ENCODE measurements around the gene ZNF586. TPM values are rescaled to one million over a fixed set of nuclear protein-coding genes. Genes with fewer than 3 reads are reported as not detected.
"Not testable (repeated sequence)": the region's sequence is repeated elsewhere in the genome, so short reads cannot be mapped to it uniquely, and the experiment has no call there.

ZNF586 gene
- total and polyA plus RNA-seq, 10 of the 15 experiments (the other 5 are each of a cell fraction or from before 2014, with no cell fraction given), result 3.9 to 24.2 (median 15.0) TPM

DNA sequence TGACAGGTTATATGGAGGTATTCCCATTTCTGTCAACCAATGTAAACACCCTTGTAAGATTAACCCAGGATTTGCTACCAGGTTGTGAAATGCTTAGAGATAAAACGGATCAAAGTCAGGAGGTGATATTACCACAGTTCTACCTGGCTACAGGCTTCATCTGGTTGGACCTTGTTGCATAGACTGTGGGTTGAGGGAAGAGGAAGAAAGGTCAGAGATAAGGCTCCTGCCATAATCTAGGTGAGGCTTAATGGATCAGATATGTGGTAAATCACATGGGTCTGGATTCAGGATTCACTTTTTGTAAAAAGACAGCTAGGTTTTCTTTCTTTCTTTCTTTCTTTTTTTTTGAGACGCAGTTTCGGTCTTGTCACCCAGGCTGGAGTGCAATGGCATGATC, 52.0 kb downstream of the ZNF586 start:
- POLR2A ChIA-PET; ATAC-seq; H3K4me2 ChIP-seq (ENCODE audit: control insufficient read depth, insufficient read depth); H3K9ac ChIP-seq (ENCODE audit: control insufficient read depth, insufficient read depth, low read length); H3K4me1 ChIP-seq (ENCODE audit: control insufficient read depth, insufficient read depth, low read length); H2AFZ ChIP-seq (ENCODE audit: control insufficient read depth, low read depth, low read length); intact Hi-C loops (cut with micrococcal nuclease; ENCODE audit: unreplicated experiment); FAIRE-seq; H3K4me3 ChIP-seq; BruUV-seq (replicated peaks); H3K27ac ChIP-seq (ENCODE audit: control insufficient read depth, insufficient read depth); DNase-seq (ENCODE audit: low read depth, low spot score); H4K20me1 ChIP-seq (ENCODE audit: control insufficient read depth, insufficient read depth); H3K9me3 ChIP-seq (replicated peaks; ENCODE audit: control insufficient read depth, insufficient read depth, low read length); H3K27me3 ChIP-seq (replicated peaks in 1 of 2; ENCODE audit: control insufficient read depth in 2 of 2, insufficient read depth in 2 of 2, low read length in 1 of 2): not testable (repeated sequence)
- H3K79me2 ChIP-seq (ENCODE audit: control insufficient read depth, insufficient read depth, low read length), result peaks cover 43% of the 10 kb centered on the region
- ChIA-PET SMC1A (ENCODE audit: uncharacterized antibody, unreplicated experiment) (interaction anchor here (0.6 kb wide), 1 partner anchor 623 kb away, joined by 3 read pairs; no protein-coding TSS in a partner anchor), CTCF (interaction anchor here (0.8 kb wide), 1 partner anchor 10 kb away, joined by 3 read pairs; no protein-coding TSS in a partner anchor), RAD21 (ENCODE audit: unreplicated experiment) (interaction anchor here (1.2 kb wide), 1 partner anchor 84 kb away, joined by 3 read pairs; no protein-coding TSS in a partner anchor)
- in situ Hi-C loops (cut with MboI), result loop anchor here (25.0 kb wide), 1 partner anchor 1684 kb away; the partner anchor contains the start of gene ZNF444
- 95% methylated on average over 2 of the region's 3 CpGs for WGBS (ENCODE audit: insufficient coverage, insufficient replicate concordance, low lambda C conversion rate, missing lambda C conversion rate)
- H3K36me3 ChIP-seq (ENCODE audit: control insufficient read depth in 2 of 2, insufficient read depth in 2 of 2, low read length in 1 of 2), result peaks cover 0 to 11% of the 10 kb centered on the region in 2 experiments; a peak in 2 of 4 replicates

DNA sequence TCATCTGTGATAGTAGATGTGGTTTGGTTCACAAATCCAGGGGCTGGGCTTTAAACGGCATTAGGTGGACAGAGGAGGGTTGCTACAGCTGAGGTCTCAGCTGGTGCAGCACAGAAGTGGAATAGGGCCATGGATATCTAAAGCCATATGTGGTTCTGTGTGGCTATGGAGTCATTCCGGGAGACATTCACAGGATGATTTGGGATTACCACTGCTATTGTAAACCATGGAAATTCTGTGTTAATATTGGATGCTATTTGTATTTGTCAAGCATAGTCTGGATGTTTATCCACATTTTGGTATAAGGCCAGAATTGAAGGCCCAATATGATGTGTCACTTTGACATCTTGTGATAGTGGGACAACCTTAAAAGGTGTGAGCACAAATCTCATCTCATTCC, 53.7 kb downstream of the ZNF586 start:
- DNase-seq (ENCODE audit: low read depth, low spot score); H2AFZ ChIP-seq (ENCODE audit: control insufficient read depth, low read depth, low read length); intact Hi-C loops (cut with micrococcal nuclease; ENCODE audit: unreplicated experiment); H3K9me3 ChIP-seq (replicated peaks; ENCODE audit: control insufficient read depth, insufficient read depth, low read length); RAD21 ChIA-PET (ENCODE audit: unreplicated experiment); H4K20me1 ChIP-seq (ENCODE audit: control insufficient read depth, insufficient read depth); H3K4me1 ChIP-seq (ENCODE audit: control insufficient read depth, insufficient read depth, low read length); FAIRE-seq; BruUV-seq (replicated peaks); ATAC-seq; H3K27me3 ChIP-seq (replicated peaks in 1 of 2; ENCODE audit: control insufficient read depth in 2 of 2, insufficient read depth in 2 of 2, low read length in 1 of 2); H3K9ac ChIP-seq (ENCODE audit: control insufficient read depth, insufficient read depth, low read length); POLR2A ChIA-PET; SMC1A ChIA-PET (ENCODE audit: uncharacterized antibody, unreplicated experiment); H3K4me3 ChIP-seq; H3K4me2 ChIP-seq (ENCODE audit: control insufficient read depth, insufficient read depth); H3K27ac ChIP-seq (ENCODE audit: control insufficient read depth, insufficient read depth): not testable (repeated sequence)
- CTCF ChIA-PET, result interaction anchor here (1.1 kb wide), 1 partner anchor 273 kb away, joined by 3 read pairs; no protein-coding TSS in a partner anchor
- H3K36me3 ChIP-seq (ENCODE audit: control insufficient read depth in 2 of 2, insufficient read depth in 2 of 2, low read length in 1 of 2), result peaks cover 0 to 11% of the 10 kb centered on the region in 2 experiments; a peak in 2 of 4 replicates
- in situ Hi-C loops (cut with MboI), result loop anchor here (25.0 kb wide), 1 partner anchor 1686 kb away; the partner anchor contains the start of gene ZNF444
- WGBS (ENCODE audit: insufficient coverage, insufficient replicate concordance, low lambda C conversion rate, missing lambda C conversion rate), result 100% methylated on average over 2 of the region's 2 CpGs
- H3K79me2 ChIP-seq (ENCODE audit: control insufficient read depth, insufficient read depth, low read length), result peaks cover 43% of the 10 kb centered on the region

GRCh38 chr19:57823608-57824007, 54.1 kb downstream of the ZNF586 start:
- peaks cover 0 to 11% of the 10 kb centered on the region in 2 experiments; a peak in 2 of 4 replicates for H3K36me3 ChIP-seq (ENCODE audit: control insufficient read depth in 2 of 2, insufficient read depth in 2 of 2, low read length in 1 of 2)
- not testable (repeated sequence) for BruUV-seq (replicated peaks); H3K9ac ChIP-seq (ENCODE audit: control insufficient read depth, insufficient read depth, low read length)

More at GRCh38 chr19:57823608-57824007, 54.1 kb downstream of the ZNF586 start:
- H3K27ac ChIP-seq (ENCODE audit: control insufficient read depth, insufficient read depth); H3K4me2 ChIP-seq (ENCODE audit: control insufficient read depth, insufficient read depth); intact Hi-C loops (cut with micrococcal nuclease; ENCODE audit: unreplicated experiment); CTCF ChIA-PET; H3K27me3 ChIP-seq (replicated peaks in 1 of 2; ENCODE audit: control insufficient read depth in 2 of 2, insufficient read depth in 2 of 2, low read length in 1 of 2); H4K20me1 ChIP-seq (ENCODE audit: control insufficient read depth, insufficient read depth); H3K4me3 ChIP-seq; H3K4me1 ChIP-seq (ENCODE audit: control insufficient read depth, insufficient read depth, low read length); ATAC-seq; POLR2A ChIA-PET; DNase-seq (ENCODE audit: low read depth, low spot score); FAIRE-seq; H3K9me3 ChIP-seq (replicated peaks; ENCODE audit: control insufficient read depth, insufficient read depth, low read length); RAD21 ChIA-PET (ENCODE audit: unreplicated experiment); SMC1A ChIA-PET (ENCODE audit: uncharacterized antibody, unreplicated experiment); H2AFZ ChIP-seq (ENCODE audit: control insufficient read depth, low read depth, low read length): not testable (repeated sequence)
- H3K79me2 ChIP-seq (ENCODE audit: control insufficient read depth, insufficient read depth, low read length), result peaks cover 43% of the 10 kb centered on the region
- in situ Hi-C loops (cut with MboI), result loop anchor here (25.0 kb wide), 1 partner anchor 1686 kb away; the partner anchor contains the start of gene ZNF444
- WGBS (ENCODE audit: insufficient coverage, insufficient replicate concordance, low lambda C conversion rate, missing lambda C conversion rate), result 66% methylated on average over 4 of the region's 4 CpGs
